Smooth muscle cell (in vitro differentiated cells): ENCODE data around the gene CLDN6. TPM values are rescaled to one million over a fixed set of nuclear protein-coding genes. Genes with fewer than 3 reads are reported as not detected.

Experiments
- DNase-seq: peaks from one replicate; lab custom pipeline; 2025; ENCODE audit not compliant: unreplicated experiment; lab: John Stamatoyannopoulos, UW
- H2AFZ ChIP-seq: fragments of 200-600 bp; sonication (generic); 2 replicates; pipeline ENCODE4 v1.6.0; 2016; ENCODE audit warnings: antibody characterized with exemption, low read depth, mild to moderate bottlenecking
- H3F3A ChIP-seq: fragments of 200-600 bp; sonication (generic); 2 replicates; pipeline ENCODE4 v1.6.0; 2017; ENCODE audit warnings: antibody characterized with exemption, low read depth
- H3K27ac ChIP-seq: fragments of 200-600 bp; sonication (generic); 2 replicates; pipeline ENCODE4 v1.5.1; 2016; ENCODE audit warnings: low read depth, mild to moderate bottlenecking
- H3K27me3 ChIP-seq: fragments of 200-600 bp; sonication (generic); 2 replicates; pipeline ENCODE4 v1.6.1; 2016; ENCODE audit warnings: low read depth, mild to moderate bottlenecking
- H3K36me3 ChIP-seq: fragments of 200-600 bp; sonication (generic); 2 replicates; pipeline ENCODE4 v1.5.1; 2016; ENCODE audit warnings: low read depth
- H3K4me1 ChIP-seq: fragments of 200-600 bp; sonication (generic); 2 replicates; pipeline ENCODE4 v1.5.1; 2016; ENCODE audit warnings: low read depth
- H3K4me2 ChIP-seq: fragments of 200-600 bp; sonication (generic); 2 replicates; pipeline ENCODE4 v1.6.0; 2016; ENCODE audit warnings: mild to moderate bottlenecking
- H3K4me3 ChIP-seq: fragments of 200-600 bp; sonication (generic); 2 replicates; pipeline ENCODE4 v1.5.1; 2016; ENCODE audit warnings: mild to moderate bottlenecking
- H3K79me2 ChIP-seq: fragments of 200-600 bp; sonication (generic); 2 replicates; pipeline ENCODE4 v1.6.0; 2016; ENCODE audit warnings: low read depth, mild to moderate bottlenecking
- H3K9ac ChIP-seq: fragments of 200-600 bp; sonication (generic); 2 replicates; pipeline ENCODE4 v1.6.0; 2016; ENCODE audit warnings: low read depth
- H3K9me3 ChIP-seq: fragments of 200-600 bp; sonication (generic); replicated peaks from 2 replicates; pipeline ENCODE4 v1.5.1; 2016; ENCODE audit warnings: low read depth
- H4K20me1 ChIP-seq: fragments of 200-600 bp; sonication (generic); 2 replicates; pipeline ENCODE4 v1.6.0; 2016; ENCODE audit warnings: low read depth
- WGBS: methylation state at CpG from one replicate; pipeline ENCODE4 v1.1.7; 2016; ENCODE audit warnings: low lambda C conversion rate; 5-methylcytosine and 5-hydroxymethylcytosine counted together
- polyA plus RNA-seq: library from polyadenylated mRNA; unstranded; fragments of >200 nt; fragmentation: Nextera tagmentation; extraction: Ambion mirVana; gene quantifications from 2 replicates; pipeline ENCODE4 v1.2.1, GENCODE V29; 2016
- total RNA-seq: library from RNA; depleted of rRNA; stranded (reverse); fragments of >200 nt; gene quantifications from 2 replicates; pipeline ENCODE4 v1.2.3, GENCODE V29; 2014
- TF ChIP-seq, protein P1 (sequence below): fragments of 200-600 bp; sonication (generic); IDR thresholded peaks from 2 replicates; pipeline ENCODE4 v1.5.1; 2017; ENCODE audit warnings: borderline replicate concordance, mild to moderate bottlenecking, antibody characterized with exemption; ENCODE audit not compliant: insufficient read depth, poor library complexity, severe bottlenecking

Gene CLDN6
- total and polyA plus RNA-seq, 2 experiments from 2014 or later, result 55.4 to 113 TPM

- Histone ChIP-seq H3K79me2 (no peaks in the 10 kb centered on the region), H2AFZ (no peak overlapping the region), H3K36me3 (no peaks in the 10 kb centered on the region), H3F3A (no peaks in the 10 kb centered on the region), H4K20me1 (peaks cover 56% of the 10 kb centered on the region), H3K27me3 (no peaks in the 10 kb centered on the region), H3K4me1 (peaks cover 17% of the 10 kb centered on the region), H3K9me3 (no peaks in the 10 kb centered on the region), H3K9ac (peak overlapping the region; percentile 99), H3K27ac (peak overlapping the region; percentile 100), H3K4me3 (peak overlapping the region; percentile 86), H3K4me2 (peak overlapping the region; percentile 93)
- 18% methylated on average over 2 of the region's 6 CpGs for WGBS
- TF ChIP-seq, protein P1, sequence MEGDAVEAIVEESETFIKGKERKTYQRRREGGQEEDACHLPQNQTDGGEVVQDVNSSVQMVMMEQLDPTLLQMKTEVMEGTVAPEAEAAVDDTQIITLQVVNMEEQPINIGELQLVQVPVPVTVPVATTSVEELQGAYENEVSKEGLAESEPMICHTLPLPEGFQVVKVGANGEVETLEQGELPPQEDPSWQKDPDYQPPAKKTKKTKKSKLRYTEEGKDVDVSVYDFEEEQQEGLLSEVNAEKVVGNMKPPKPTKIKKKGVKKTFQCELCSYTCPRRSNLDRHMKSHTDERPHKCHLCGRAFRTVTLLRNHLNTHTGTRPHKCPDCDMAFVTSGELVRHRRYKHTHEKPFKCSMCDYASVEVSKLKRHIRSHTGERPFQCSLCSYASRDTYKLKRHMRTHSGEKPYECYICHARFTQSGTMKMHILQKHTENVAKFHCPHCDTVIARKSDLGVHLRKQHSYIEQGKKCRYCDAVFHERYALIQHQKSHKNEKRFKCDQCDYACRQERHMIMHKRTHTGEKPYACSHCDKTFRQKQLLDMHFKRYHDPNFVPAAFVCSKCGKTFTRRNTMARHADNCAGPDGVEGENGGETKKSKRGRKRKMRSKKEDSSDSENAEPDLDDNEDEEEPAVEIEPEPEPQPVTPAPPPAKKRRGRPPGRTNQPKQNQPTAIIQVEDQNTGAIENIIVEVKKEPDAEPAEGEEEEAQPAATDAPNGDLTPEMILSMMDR, result no peak
- no peak for DNase-seq
Observed at GRCh38 chr16:3023415-3023668, 5.4 kb upstream of the CLDN6 start.

DNA sequence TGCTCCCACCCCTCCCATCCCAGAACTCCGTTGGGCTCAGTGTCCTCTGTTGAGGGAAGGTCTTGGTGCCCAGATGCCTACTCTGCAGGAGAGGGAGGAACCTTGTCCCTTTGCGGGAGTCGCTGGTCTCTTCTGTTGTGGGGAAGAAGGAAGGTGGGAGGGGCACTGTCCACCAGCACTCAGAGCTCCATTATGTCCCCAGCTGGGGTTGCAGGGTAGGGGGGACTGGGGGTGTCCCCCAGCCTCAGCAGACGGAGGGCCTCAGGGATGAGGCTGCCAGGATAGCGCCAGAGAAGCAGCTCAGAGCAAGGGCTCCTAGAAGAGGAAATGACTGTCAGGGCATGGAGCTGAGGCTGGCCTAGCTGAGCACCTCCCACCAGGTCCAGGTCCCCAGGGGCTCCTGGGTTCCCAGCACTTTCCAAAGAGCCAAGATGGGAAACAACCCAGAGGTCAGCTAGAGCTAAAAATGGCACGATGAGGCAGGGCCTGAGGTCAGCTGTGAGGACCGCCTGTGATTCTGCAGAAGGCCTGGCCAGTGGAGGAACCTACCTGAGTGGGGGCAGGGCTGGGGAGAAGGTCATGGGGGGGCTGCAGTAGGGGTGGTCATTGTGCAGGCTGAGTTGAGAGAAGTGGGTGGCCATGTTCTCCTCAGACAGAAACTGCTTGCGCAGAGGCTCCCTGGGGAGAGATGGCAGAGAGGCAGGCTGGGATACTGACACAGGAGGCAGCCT, 4.9 kb upstream of the CLDN6 start:
- Histone ChIP-seq H3K4me1 (peaks cover 17% of the 10 kb centered on the region), H3K27ac (peak overlapping the region; percentile 100), H4K20me1 (peaks cover 51% of the 10 kb centered on the region), H3K4me3 (peak overlapping the region; percentile 86), H3K9ac (peak overlapping the region; percentile 99), H3K79me2 (no peaks in the 10 kb centered on the region), H3K36me3 (no peaks in the 10 kb centered on the region), H3K9me3 (no peaks in the 10 kb centered on the region), H3K4me2 (peak overlapping the region; percentile 93), H3F3A (peaks cover 3% of the 10 kb centered on the region), H2AFZ (no peak overlapping the region), H3K27me3 (no peaks in the 10 kb centered on the region)
- 20% methylated on average over 6 of the region's 8 CpGs for WGBS
- TF ChIP-seq, protein P1, result no peak
- DNase-seq, result no peak

DNA sequence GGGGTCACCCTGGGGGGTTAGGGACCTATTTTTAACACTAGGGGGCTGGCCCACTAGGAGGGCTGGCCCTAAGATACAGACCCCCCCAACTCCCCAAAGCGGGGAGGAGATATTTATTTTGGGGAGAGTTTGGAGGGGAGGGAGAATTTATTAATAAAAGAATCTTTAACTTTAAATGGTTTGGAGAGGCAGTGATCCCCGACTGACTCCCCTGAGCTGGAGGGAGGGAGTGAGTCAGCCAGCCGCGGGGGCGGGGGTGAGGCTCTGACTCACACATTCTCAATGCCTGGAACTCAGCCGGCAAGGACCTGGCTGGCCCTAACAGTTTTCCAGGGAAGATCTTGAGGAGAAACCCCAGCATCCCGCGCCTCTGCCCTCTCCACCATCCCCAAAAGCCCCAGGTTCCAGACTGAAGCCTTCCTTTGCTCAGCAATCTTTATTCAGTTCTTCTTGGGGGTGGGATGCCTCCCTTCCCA, 4.3 kb upstream of the CLDN6 start:
- DNase-seq, result peak; percentile 62
- Histone ChIP-seq H3K27ac (peak overlapping the region; percentile 100), H3F3A (peaks cover 9% of the 10 kb centered on the region), H3K9me3 (no peaks in the 10 kb centered on the region), H4K20me1 (peaks cover 45% of the 10 kb centered on the region), H3K36me3 (no peaks in the 10 kb centered on the region), H3K4me2 (peak overlapping the region; percentile 93), H3K9ac (peak overlapping the region; percentile 99), H3K4me1 (peaks cover 20% of the 10 kb centered on the region), H3K27me3 (no peaks in the 10 kb centered on the region), H3K79me2 (no peaks in the 10 kb centered on the region), H3K4me3 (peak overlapping the region; percentile 86), H2AFZ (no peak overlapping the region)
- under 1% methylated on average over 8 of the region's 8 CpGs for WGBS
- TF ChIP-seq, protein P1, result no peak
